NCI-H460 (cell line): Measurements from ENCODE around the gene C22orf39. TPM values are rescaled to one million over a fixed set of nuclear protein-coding genes. Genes with fewer than 3 reads are reported as not detected.
A peak's percentile ranks its signal among the peaks of the same experiment; 100 is the strongest.

Experiments used
- DNase-seq: peaks from one replicate; pipeline ENCODE4 v3.0.0-alpha.2; 2016; ENCODE audit warnings: low read depth; ENCODE audit errors: extremely low read depth
- total RNA-seq: library from RNA; depleted of rRNA; stranded (reverse); fragments of >200 nt; shearing (Covaris generic); gene quantifications from 2 replicates; pipeline ENCODE4 v1.2.3, GENCODE V29; 2014

The C22orf39 gene
- total RNA-seq, 1 experiment from 2014 or later, result 23.6 TPM

DNA sequence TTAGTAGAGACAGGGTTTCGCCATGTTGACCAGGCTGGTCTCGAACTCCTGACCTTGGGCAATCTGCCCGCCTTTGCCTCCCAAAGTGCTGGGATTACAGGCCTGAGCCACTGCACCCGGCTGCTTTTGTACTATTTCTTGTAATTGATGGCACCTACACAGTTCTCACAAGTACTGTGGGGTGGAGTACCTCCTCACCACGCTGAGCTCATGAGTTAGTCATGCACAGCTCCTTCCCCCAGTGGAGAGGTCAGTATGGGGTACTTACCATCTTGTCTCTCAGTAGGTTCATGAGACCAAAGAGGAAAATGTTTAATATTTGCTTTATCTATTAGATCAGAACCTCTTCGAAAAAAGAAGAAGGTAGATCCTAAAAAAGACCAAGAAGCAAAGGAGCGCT, 13.1 kb downstream of the C22orf39 start:
- DNase-seq, result no peak

DNA sequence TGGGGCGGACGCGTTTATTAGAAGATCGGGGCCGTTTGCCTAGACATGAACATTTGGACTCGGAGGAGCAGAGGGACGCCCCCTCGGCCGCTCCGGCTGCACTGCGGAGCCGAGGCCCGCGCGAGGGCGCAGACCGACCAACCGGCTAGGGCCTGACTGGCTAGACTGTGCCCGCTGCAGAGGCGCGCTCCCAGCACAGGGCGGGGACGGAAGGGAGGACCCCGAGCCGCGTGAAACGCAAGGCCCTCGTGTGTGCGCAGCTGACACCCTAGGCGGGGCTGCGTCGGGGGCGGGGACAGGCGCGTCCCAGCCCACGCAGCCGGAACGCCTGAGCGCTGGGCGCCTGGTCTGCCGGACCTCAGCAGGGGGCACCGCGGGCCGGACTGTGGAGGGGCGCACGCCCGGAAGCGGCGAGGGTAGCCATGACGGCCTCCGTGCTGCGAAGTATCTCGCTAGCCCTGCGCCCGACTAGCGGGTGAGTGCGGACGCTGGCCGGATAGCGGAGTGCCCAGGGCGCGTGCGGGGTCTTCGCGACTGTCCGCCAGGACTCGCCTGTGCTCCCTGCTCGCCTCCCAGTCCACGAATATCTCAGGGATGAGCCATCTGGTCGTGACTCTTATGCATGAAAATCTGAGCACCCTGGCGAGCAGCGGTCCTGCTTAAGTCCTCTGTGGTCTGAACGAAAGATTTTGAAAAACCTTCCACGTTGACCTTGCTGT, 15.2 kb downstream of the C22orf39 start, which contains the start of gene MRPL40:
MRPL40 (plus strand) TSS at position 413 of the 719 bp plus-strand sequence; CDS start at position 423, 10 bp downstream.
- DNase-seq, result peak; percentile 88

DNA sequence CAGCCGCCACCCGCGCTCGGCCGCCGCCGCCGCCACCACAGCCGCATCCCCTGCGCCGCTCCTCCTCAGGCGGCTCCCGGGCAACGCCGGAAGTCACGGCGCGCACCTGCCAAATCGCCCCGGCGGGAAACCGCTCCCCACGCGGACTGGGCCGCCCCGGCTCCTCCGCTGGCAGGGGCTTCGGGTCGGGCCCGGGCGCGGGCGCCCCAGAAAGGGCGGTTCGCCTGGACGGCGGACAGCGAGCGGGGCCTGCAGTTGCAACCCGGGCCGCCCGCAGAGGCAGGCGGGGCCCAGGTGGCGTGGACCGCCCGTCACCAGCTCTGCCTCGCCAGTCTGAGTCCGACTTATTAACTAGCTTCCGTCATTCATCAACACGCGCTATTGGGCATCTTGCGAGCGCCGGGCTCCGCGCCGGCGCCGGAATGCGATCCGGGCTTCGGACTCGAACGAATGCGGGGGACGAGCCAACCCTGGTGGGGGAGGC, 15.8 kb downstream of the C22orf39 start, which contains the start of gene HIRA:
HIRA (minus strand) TSS at position 85 of the 484 bp plus-strand sequence. CDS start 257 bp downstream, outside the sequence.
- DNase-seq, result peak; percentile 45

DNA sequence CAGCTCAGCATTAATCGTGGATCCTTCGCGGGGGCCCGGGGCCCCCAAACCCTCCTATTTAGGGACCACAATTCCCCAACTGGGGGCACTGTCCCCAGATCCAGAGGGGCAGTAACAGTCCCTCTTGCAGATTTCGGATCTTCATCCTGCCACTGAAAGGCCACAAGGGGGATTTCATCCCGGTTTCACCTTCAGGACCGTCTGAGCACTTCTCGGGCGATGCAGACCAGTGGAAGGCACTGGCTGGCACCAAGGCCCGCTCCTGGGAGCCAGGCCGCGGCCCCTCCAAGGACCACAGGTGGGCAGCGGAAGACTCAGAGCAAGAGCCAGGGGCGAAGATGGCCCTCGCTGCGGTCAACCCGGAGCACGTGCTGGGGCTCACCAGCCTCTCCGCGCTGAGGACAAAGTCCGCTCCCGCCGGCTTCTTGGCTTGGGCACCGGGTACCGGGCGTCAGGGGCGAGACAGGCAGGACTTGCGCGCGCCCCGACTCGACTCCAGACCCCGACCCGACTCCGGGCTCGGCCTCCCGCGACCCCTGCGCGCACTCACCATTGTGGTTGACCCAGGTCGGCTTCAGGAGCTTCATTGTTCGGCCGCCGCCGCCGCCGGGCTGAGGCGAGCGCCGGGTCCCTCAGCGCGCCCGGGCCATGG, 16.5 kb downstream of the C22orf39 start:
- no peak for DNase-seq

DNA sequence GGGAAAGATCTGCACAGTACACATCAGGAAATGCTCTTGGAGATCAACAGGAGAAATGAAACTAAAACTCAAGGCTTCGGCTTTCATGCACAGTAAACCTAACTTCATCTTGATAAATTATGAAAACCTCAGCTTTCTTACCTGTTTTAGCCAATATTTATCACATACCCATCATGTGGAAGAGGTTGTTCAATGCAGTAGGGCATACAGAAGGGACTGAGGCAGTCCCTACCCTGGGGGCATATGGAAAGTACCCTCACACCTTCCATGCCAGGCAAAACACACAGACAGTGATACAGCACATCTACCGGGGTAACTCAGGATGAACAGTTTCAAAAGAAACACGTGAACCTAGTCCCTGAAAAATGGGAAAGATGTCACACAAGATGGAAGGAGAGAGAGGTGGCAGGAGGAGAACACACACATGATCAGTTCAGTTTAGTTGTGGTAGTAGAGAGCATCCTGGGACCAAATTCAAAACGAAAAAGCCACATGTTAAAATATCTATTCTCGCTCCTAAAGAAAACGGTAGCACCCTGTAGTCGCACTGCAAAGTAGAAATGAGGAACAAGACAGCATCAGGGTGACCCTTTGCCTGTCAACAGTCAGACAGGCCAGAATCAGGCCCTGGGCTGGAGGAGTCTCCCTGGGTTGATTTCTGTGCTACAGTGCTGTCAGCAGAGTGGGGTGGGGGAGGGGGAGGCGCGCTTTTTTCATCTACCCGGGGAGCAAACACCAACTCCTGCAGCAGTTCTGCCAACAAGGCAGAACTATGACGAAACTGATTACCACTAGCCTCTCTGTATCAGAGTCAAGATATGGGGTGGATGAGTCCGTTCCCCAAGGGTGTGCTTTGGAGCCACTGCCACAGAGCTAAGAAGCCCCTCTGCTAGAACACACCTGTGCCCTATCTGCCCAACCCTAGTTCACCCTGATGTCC, 17.3 kb downstream of the C22orf39 start:
- DNase-seq, result no peak

DNA sequence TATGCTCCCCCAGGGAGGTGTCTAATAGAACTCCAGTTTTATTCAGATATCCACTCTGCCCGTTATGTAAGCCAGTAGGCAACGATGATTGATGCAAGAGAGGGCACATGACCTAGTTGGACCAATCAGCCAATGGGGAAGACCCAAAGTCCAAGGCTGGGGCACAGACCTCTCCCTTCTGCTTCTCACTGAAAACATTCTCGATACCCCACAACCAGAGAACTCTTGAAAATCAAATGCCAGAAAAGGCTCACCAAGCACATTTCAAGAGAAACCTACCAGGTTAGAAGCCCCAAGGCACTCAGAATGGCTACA, 23.4 kb downstream of the C22orf39 start:
- no peak for DNase-seq

DNA sequence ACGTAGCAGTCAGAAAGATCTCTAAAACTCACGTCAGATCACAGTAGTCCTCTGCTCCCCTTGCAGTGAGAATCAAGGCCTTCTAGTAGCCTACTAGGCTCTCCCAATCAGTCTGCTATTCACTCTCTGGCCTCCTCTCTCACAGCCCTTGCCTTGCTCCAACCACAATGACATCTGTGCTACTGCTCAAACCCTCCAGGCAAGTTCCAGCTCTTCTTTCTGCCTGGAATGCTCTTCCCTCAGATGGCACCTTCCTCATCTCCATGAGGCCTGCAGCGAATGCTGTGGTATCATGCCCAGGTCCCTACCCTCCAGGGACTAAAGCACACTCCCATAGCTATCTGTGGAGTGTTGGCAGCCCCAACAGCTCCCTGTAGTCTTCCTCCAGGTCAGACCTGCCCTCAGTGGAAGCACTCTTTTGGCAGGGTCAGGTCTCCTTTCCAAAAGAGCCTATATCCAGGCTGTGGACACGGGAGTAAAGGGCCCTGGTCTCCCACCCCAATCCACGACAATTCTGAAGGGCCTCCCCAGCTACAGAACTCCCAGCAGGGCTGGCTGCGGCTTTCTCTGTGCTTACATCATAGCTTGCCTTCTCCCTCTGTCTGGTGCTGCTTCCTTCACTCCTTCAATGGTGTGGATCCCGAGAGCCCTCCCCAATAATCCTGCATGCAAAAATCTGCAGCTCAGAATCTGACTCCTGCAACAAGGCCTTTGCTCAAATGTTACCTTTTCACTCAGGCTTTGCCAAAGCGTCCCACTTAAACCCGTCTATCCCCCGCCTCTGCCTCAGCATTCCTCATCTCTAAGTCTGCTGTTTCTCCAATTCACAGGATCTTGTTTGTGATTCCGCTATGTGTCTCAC, 24.8 kb downstream of the C22orf39 start:
- no peak for DNase-seq

DNA sequence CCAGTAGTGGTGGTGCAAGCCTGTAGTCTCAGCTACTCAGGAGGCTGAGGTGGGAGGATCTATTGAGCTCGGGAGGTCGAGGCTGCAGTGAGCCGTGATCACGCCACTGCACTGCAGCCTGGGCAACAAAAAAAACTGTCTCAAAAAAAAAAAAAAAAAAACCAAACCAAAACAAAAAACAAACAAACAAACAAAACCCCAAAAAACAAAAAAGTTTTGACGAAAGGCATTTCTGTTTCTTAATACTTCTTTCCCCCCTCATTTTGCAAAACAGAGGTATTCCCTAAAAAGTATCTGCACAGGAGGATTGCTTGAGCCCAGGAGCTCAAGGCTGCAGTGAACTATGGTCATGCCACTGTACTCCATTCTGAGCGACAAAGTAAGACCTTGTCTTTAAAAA, 27.2 kb downstream of the C22orf39 start:
- no peak for DNase-seq

DNA sequence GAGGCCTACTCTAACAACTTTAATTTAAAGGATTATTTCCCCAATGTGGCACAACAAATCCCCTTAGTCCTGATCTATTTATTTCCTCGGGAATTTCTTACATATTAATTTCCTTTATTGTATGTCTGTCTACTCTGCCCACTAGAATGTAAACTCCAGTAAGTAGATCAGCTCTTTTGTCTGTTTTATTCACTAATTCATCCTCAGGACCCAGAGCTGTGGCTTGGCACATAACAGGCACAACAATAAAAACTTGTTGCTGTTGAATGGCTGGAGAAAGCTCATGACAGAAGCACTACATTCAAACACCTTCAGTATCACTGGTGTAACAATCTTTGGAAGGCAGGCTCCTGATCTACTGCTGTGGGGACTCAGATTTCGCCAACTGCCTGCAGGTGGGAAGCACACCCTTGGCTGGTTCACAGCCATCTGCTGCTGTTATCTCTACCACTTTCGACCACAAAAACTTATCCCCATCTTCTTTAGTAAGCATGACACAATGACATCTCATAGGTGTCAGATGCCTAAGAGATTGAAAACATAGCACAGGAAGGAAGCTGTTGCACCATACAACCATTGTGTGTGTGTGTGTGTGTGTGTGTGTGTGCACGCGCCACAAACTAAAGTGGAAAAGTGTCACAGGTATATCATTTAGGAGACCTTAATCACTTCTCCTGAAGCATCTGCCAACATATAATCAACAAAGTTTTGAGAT, 27.9 kb downstream of the C22orf39 start:
- no peak for DNase-seq

DNA sequence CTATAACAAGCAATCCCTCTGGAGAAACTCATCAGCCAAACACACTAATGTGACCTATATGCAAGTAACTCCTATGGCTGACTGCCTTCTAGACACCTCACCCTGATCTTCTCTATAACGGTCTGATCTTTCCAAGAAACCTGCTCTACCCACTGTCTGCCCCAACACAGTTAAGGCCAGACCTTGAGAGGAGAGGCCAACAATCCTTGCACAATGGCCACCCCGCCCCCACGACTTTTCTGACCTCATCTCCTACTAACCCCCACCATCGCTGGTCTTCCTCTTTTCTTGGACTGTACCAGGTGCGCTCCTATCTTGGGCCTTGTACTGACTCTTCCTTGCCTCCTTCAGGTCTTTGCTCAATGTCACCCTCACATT, 28.4 kb downstream of the C22orf39 start:
- DNase-seq, result no peak

DNA sequence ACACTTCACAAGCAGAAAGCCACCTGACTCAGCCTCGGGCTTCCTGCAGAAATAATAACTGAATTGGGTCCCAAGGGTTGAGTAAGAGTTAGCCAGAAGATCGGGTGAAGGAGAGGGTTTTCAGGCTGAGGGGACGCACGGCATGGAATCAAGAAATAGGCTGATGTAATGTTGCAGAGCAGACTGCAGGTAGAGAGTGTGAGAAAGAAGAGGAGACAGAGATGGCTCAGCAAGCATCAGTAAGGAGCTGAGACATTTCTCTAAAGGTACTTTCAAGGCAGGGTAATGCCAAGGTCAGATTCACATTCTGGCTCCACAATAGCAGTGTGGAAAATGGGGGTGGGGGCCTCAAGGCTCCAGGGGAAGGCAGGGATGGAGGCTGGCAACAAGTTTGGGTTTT, 34.6 kb downstream of the C22orf39 start:
- no peak for DNase-seq

DNA sequence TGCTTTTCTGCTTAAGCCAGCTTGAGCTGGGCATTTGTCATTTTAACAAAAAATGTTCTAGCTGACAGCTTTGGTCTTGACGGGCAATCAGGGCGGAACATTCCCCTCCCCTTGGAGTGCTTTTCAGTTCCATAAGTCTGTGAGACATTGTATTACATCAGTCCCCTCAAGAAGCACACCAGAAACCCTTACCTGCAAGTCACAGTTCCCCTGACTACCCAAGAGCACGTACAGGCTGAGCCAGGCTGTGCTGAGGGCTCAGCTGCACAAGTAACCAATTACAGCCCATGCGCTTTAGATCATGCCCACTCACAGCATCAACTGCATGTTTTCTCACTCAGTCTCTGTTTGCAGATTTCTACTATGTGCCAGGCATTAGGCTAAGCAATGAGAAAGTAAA, 35.0 kb downstream of the C22orf39 start:
- no peak for DNase-seq

DNA sequence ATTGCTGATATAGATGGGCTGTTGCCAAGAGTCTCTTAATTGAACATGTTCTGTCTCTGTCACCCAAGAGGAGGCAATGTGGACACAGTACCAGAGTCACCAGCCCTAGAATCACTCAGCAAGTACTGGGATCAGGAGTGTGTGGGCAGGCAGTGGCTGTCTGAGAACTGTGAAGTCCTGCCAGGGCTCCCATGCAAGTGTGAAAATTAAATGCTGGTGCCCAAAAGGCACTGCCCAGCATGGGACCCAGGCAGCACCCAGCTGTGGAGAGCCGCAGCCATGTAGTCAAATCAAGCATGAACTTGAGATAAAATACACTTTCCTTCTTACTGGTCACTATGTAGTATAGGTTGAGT, 35.8 kb downstream of the C22orf39 start:
- DNase-seq, result no peak

DNA sequence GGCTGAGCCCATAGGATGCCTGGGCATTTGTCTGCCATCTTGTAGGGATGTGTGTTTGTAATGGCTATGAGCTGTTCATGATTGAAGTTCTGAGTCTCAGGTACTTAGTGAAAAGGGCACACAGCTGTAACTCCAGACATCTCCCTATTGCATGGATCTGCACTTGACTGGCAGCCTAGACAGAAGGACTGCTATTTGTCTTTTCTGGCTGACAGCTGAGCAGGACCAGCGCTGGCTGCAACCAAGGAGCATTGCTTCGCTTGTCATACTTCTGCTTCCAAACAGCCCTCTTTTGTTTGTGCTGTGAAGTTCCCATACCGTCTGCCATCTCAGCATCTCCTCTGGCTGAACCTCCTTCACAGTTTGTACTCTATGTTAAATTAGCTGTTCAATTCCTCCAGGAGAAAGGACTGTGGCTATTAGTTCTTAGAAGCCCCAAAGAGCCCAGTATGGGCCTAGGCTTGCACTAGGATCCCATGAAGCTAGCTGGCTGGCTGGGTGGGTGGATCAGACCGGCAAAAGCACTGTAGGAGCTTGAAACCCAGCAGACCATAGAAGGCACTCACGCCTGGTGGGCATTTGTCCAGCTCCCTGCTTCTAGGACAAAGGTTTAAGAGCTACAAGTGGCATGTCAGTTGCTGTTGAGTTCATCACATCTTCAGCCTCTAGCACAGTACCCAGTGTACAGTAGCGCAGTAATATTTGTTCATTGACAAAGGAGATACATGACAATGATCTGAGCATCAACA, 36.4 kb downstream of the C22orf39 start:
- no peak for DNase-seq

DNA sequence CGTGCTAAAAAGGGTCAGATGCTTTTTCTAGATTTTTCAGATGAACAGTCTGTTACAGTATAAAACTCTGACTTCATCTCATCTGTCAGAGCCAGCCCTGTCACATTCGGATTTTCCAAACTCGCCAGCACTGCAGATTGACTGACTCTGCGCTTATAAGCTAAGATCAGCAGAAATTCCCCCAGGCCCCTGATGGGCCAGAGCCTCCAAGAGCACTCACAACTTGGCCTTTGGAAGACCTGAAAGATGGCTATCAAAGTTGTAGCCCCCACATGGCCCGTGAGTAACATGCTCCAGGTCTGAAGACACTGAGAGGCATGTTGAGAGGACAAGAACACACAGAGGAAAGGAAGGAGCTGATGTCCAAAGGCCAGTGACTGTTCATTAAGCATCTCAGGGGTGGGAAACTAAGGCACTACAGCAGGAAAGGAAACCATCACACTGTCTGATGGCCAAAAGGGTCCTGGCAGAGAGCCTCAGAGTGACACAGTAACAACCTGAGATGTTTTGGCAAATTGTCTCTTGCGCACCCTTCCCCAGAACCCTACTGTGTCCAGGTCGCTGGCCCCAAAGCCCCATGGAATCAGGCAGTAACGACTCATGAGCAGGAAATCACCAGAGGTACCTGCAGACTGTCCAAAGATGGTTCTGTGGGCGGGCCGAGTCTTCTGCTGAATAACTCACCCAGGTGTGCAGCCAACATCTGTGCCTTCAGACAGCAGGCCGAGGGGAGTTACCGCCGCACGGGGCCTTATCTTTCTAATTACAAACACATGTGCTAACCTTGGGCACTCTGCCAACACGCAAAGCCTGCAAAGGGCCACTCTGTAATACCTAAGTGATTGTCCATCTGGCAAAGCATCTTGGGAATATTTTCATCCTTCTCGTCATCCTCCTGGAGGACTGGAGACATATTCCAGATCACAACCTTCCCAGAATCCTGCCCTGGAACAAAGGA, 39.6 kb downstream of the C22orf39 start:
- no peak for DNase-seq

DNA sequence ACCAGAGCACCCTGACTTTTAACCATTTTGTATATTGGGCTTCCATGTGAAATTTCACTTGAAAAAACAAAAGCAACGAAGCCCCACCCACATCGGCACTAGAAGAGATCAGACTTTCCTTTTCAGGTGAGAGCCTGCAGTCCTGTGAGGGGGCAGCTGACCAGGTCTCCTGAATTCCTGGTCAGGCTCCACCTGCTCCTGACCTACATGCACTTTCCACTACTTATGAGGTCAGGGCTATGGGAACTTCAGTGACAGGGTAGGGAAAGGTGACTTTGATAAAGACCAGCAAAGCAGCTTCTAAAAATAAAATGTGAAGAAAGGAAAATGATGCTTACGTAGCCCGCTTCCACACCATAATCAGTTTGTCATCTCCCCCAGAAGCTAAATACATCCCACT, 40.7 kb downstream of the C22orf39 start:
- no peak for DNase-seq

DNA sequence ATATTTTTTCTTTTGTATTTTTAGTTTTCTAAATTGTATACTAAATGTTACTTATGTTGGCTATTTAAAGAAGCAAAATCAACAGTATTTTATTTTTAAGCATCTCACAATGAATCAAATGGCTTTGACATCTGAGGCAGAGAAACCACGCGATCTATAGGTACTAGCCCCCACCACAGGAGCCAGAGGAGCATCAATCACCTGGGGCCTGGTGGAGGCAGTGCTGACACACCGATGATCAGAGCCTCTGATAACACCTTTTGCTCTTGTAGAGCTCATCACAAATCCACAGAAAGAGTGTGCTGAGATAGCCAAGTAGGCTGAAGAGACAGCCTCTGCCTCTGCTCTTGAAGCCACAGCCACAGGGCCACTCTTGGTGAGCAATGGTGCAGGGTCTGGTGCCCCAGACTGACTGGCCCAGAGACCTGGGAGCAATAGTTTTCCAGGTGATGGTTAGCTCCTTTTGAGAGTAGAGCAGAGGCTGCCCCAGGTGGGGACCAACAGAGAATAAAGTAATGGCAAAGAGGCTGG, 41.2 kb downstream of the C22orf39 start:
- DNase-seq, result no peak

DNA sequence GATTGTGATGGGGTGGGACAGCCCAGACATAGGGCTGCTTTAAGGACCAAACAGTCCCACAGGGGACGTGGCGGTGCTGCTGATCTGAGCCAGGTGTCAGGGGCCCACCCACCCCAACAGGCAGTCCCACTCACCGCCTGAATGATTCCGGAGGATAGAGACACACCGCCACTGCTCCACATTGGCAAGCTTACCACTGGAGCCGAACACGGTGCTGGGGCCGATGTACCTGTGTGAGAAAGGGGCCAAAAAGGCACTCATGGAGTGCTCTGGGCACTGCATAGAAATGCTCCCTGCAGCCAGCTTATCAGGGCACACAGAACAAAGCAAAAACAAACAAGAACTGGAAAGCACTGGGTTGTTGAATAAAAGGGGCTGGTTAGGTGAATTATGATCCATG, 41.9 kb downstream of the C22orf39 start:
- DNase-seq, result no peak
